GM12878 (cell line): ENCODE measurements around the gene RASSF8. TPM values are rescaled to one million over a fixed set of nuclear protein-coding genes. Genes with fewer than 3 reads are reported as not detected.

ENCODE experiments used
- ATAC-seq: fragments of 200-7000 bp; cut with Tn5 transposase; 3 replicates; pipeline ENCODE4 v1.9.1; 2020; ENCODE audit warnings: mild to moderate bottlenecking, moderate library complexity
- BruUV-seq: library from RNA; stranded (reverse); fragments of 400-500 nt; replicated peaks from 2 replicates; lab custom pipeline; 2021; lab: Mats Ljungman, UMichigan
- CTCF ChIA-PET: fragments of 300-600 bp; sonication (Branson Sonifier 250); formaldehyde crosslinking; extraction: SDS; loops from one replicate; lab custom pipeline; 2021; ENCODE audit warnings: inconsistent platforms; lab: Yijun Ruan, JAX
- POLR2A ChIA-PET: fragments of 350-600 bp; formaldehyde crosslinking; extraction: SDS; loops from one replicate; lab custom pipeline; 2021; ENCODE audit warnings: inconsistent platforms; lab: Charles Lee
- RAD21 ChIA-PET: fragments of 300-600 bp; sonication (Branson Sonifier 250); formaldehyde crosslinking; loops from one replicate; lab custom pipeline; 2023; ENCODE audit warnings: antibody characterized with exemption; ENCODE audit not compliant: unreplicated experiment; lab: Charles Lee
- SMC1A ChIA-PET: fragments of 300-600 bp; sonication (Branson Sonifier 250); formaldehyde crosslinking; loops from one replicate; lab custom pipeline; 2023; ENCODE audit not compliant: unreplicated experiment, uncharacterized antibody; lab: Charles Lee
- DNase-seq: peaks from one replicate; pipeline ENCODE4 v3.0.0-alpha.2; 2011; ENCODE audit warnings: low read depth, low spot score
- FAIRE-seq: peaks from 3 replicates; lab custom pipeline; 2011; peaks lifted over from hg19 to GRCh38; lab: Jason Lieb, UNC
- H2AFZ ChIP-seq: 2 replicates; pipeline ENCODE4 v1.6.0; 2011; ENCODE audit warnings: low read depth, low read length, control low read depth; ENCODE audit not compliant: control insufficient read depth
- H3K27ac ChIP-seq: 2 replicates; pipeline ENCODE4 v1.5.1; 2011; ENCODE audit warnings: control low read depth; ENCODE audit not compliant: control insufficient read depth, insufficient read depth
- H3K27me3 ChIP-seq, 2 experiments: replicated peaks in 1 of 2; 2 replicates each; pipeline versions ENCODE4 v1.6.0 to v1.6.1; 2011; ENCODE audit warnings: low read length in 1 of 2; ENCODE audit not compliant: control insufficient read depth in 2 of 2, insufficient read depth in 2 of 2
- H3K36me3 ChIP-seq, 2 experiments: 2 replicates each; pipeline ENCODE4 v1.5.1; 2011; ENCODE audit warnings: low read length in 1 of 2; ENCODE audit not compliant: control insufficient read depth in 2 of 2, insufficient read depth in 2 of 2
- H3K4me1 ChIP-seq: 2 replicates; pipeline ENCODE4 v1.6.1; 2011; ENCODE audit warnings: mild to moderate bottlenecking, low read length, moderate library complexity, mixed read lengths; ENCODE audit not compliant: control insufficient read depth, insufficient read depth
- H3K4me2 ChIP-seq: 2 replicates; pipeline ENCODE4 v1.6.0; 2011; ENCODE audit warnings: control low read depth; ENCODE audit not compliant: control insufficient read depth, insufficient read depth
- H3K4me3 ChIP-seq: fragments of 200-600 bp; sonication (generic); 2 replicates; pipeline ENCODE4 v1.5.1; 2016
- H3K79me2 ChIP-seq: 2 replicates; pipeline ENCODE4 v1.6.0; 2011; ENCODE audit warnings: low read length; ENCODE audit not compliant: control insufficient read depth, insufficient read depth
- H3K9ac ChIP-seq: 2 replicates; pipeline ENCODE4 v1.8.0; 2011; ENCODE audit warnings: low read length, control low read depth, mixed read lengths; ENCODE audit not compliant: control insufficient read depth, insufficient read depth
- H3K9me3 ChIP-seq: replicated peaks from 3 replicates; pipeline ENCODE4 v1.5.1; 2011; ENCODE audit warnings: mild to moderate bottlenecking, low read length; ENCODE audit not compliant: control insufficient read depth, insufficient read depth
- H4K20me1 ChIP-seq: 2 replicates; pipeline ENCODE4 v1.6.0; 2011; ENCODE audit not compliant: control insufficient read depth, insufficient read depth
- ATF7 ChIP-seq: fragments of 450-650 bp; IDR thresholded peaks from 2 replicates; pipeline ENCODE4 v1.6.1; 2016; ENCODE audit warnings: low read depth, mild to moderate bottlenecking
- BCL3 ChIP-seq: IDR thresholded peaks from 2 replicates; pipeline ENCODE4 v1.6.1; 2011; ENCODE audit warnings: borderline replicate concordance, low read depth, mild to moderate bottlenecking, moderate library complexity, low read length; ENCODE audit not compliant: insufficient read depth, poor library complexity, severe bottlenecking
- CEBPB ChIP-seq, 2 experiments: fragments of 150-350 bp in 1 of 2; IDR thresholded peaks; 2 replicates each; pipeline ENCODE4 v1.6.1; 2012 to 2014; ENCODE audit warnings: low read depth in 2 of 2, low read length in 2 of 2, borderline replicate concordance in 1 of 2, inconsistent platforms in 1 of 2
- CHD2 ChIP-seq: IDR thresholded peaks from 2 replicates; pipeline ENCODE4 v1.6.1; 2011; ENCODE audit warnings: low read depth, low read length, improper control_type of control experiment, borderline replicate concordance
- EP300 ChIP-seq, 2 experiments: fragments of 150-350 bp in 1 of 2; IDR thresholded peaks; 2 replicates each; pipeline ENCODE4 v1.6.1; 2011 to 2012; ENCODE audit warnings: low read depth in 2 of 2, low read length in 2 of 2, borderline replicate concordance in 1 of 2, improper control_type of control experiment in 1 of 2, inconsistent platforms in 1 of 2; ENCODE audit not compliant: control insufficient read depth in 1 of 2
- ETV6 ChIP-seq, 2 experiments: fragments of 450-650 bp in 1 of 2; IDR thresholded peaks in 1 of 2; conservative IDR thresholded peaks in 1 of 2; 2 replicates each; pipeline ENCODE4 v1.6.1; 2014; ENCODE audit warnings: antibody characterized with exemption in 1 of 2, borderline replicate concordance in 1 of 2, low read depth in 1 of 2, mild to moderate bottlenecking in 1 of 2, moderate library complexity in 1 of 2
- IKZF2 ChIP-seq, 2 experiments: fragments of 450-650 bp; IDR thresholded peaks; 2 replicates each; pipeline ENCODE4 v1.6.1; 2017; ENCODE audit warnings: mild to moderate bottlenecking in 2 of 2, moderate library complexity in 2 of 2
- LARP7 ChIP-seq: fragments of 450-650 bp; IDR thresholded peaks from 2 replicates; pipeline ENCODE4 v1.6.1; 2017; ENCODE audit warnings: mild to moderate bottlenecking
- NFYA ChIP-seq: IDR thresholded peaks from 2 replicates; pipeline ENCODE4 v1.6.1; 2011; ENCODE audit warnings: low read depth, mild to moderate bottlenecking, low read length, improper control_type of control experiment, borderline replicate concordance
- NKRF ChIP-seq: fragments of 450-650 bp; conservative IDR thresholded peaks from 2 replicates; pipeline ENCODE4 v1.6.1; 2017; ENCODE audit warnings: mild to moderate bottlenecking, moderate library complexity
- NR2C2 ChIP-seq: IDR thresholded peaks from 2 replicates; pipeline ENCODE4 v1.6.1; 2011; ENCODE audit warnings: borderline replicate concordance, low read depth; ENCODE audit not compliant: control insufficient read depth, insufficient read length
- NRF1 ChIP-seq: conservative IDR thresholded peaks from 2 replicates; pipeline ENCODE4 v1.6.1; 2011; ENCODE audit warnings: mild to moderate bottlenecking, low read depth, low read length, improper control_type of control experiment
- SIN3A ChIP-seq: IDR thresholded peaks from 2 replicates; pipeline ENCODE4 v1.6.1; 2012; ENCODE audit warnings: low read depth, low read length, improper control_type of control experiment
- SRF ChIP-seq, 2 experiments: IDR thresholded peaks; 2 replicates each; pipeline ENCODE4 v1.6.1; 2011; ENCODE audit warnings: low read depth in 2 of 2, low read length in 2 of 2, mild to moderate bottlenecking in 1 of 2, moderate library complexity in 1 of 2
- SUZ12 ChIP-seq: fragments of 200-600 bp; sonication (generic); IDR thresholded peaks from one replicate; pipeline ENCODE4 v1.6.1; 2018; ENCODE audit warnings: antibody characterized with exemption, mild to moderate bottlenecking; ENCODE audit not compliant: unreplicated experiment
- ZBTB4 ChIP-seq: fragments of 450-650 bp; formaldehyde crosslinking; IDR thresholded peaks from 2 replicates; pipeline ENCODE4 v1.4.0; 2022; ENCODE audit warnings: mild to moderate bottlenecking, moderate library complexity
- in situ Hi-C: fragments of 300-500 bp; cut with MboI; formaldehyde crosslinking; loops from 9 replicates; pipeline ENCODE4 v1.14.3; 2018; ENCODE audit warnings: mixed read lengths
- intact Hi-C: fragments of 100-400 bp; cut with micrococcal nuclease; formaldehyde crosslinking; loops from one replicate; pipeline ENCODE4 v1.14.2; 2022; ENCODE audit not compliant: unreplicated experiment
- polyA plus RNA-seq, 11 experiments: library from polyadenylated mRNA; depleted of rRNA in 4 of 11; unstranded in 6 of 11; stranded (reverse) in 5 of 11; fragments of >200 nt; fragmentation: Nextera tagmentation in 4 of 11; fragmentation: Illumina TruSeq in 1 of 11; extraction: Ambion mirVana in 4 of 11; extraction: Trizol in 1 of 11; gene quantifications; 1 replicate in 1 of 11; 2 replicates in 10 of 11; pipeline versions ENCODE4 v1.2.1 to v1.2.3, GENCODE V29; 2011 to 2016; ENCODE audit warnings: inconsistent platforms in 2 of 11, missing spikeins in 2 of 11, low read depth in 1 of 11
- total RNA-seq, 4 experiments: library from RNA; depleted of rRNA in 3 of 4; stranded (reverse); fragments of >200 nt in 3 of 4; fragmentation: Illumina TruSeq in 1 of 4; extraction: Trizol in 1 of 4; gene quantifications; 2 replicates each; pipeline versions ENCODE4 v1.2.1 to v1.2.3, GENCODE V29; 2013 to 2021

Gene RASSF8
- total and polyA plus RNA-seq, 10 of the 15 experiments (the other 5 are each of a cell fraction or from before 2014, with no cell fraction given): 0.06 to 0.18 (median 0.08) TPM; not detected in 6

- BruUV-seq: no TSS peak
- H3K4me2 ChIP-seq: no peak overlapping the region
- intact Hi-C loops (no loop called here), in situ Hi-C loops (loop anchor here (5.0 kb wide), 1 partner anchor 590 kb away; no protein-coding TSS in a partner anchor)
- H3K27me3 ChIP-seq: no peaks in the 10 kb centered on the region
- ATAC-seq (no peak), DNase-seq (no peak), FAIRE-seq (no peak)
- no peaks in the 10 kb centered on the region for H3K79me2 ChIP-seq
- ChIA-PET POLR2A (no interaction called here), SMC1A (interaction anchor here (1.0 to 1.1 kb wide), 2 partner anchors 9 to 591 kb away, joined by 3 to 4 read pairs; no protein-coding TSS in a partner anchor), RAD21 (no interaction called here), CTCF (interaction anchor here (1.1 to 2.9 kb wide), 4 partner anchors 9 to 592 kb away, joined by 3 to 16 read pairs (median 4); no protein-coding TSS in a partner anchor)
- H4K20me1 ChIP-seq: no peaks in the 10 kb centered on the region
- TF ChIP-seq SIN3A (no peak), NKRF (no peak), ETV6 (conservative IDR thresholded peaks at IDR 0.05 in 1 of 2, IDR thresholded peaks at IDR 0.05 in 1 of 2; ENCODE audit: borderline replicate concordance in 1 of 2, low read depth in 1 of 2) (no peak), BCL3 (no peak), NFYA (no peak), ZBTB4 (CRISPR knock-in tag) (no peak), SRF (IDR thresholded peaks at IDR 0.05; ENCODE audit: low read depth in 2 of 2, low read length in 2 of 2) (no peak), ATF7 (no peak), NR2C2 (no peak), CEBPB (IDR thresholded peaks at IDR 0.05; ENCODE audit: borderline replicate concordance in 1 of 2, low read depth in 2 of 2, low read length in 2 of 2) (no peak), NRF1 (no peak), LARP7 (no peak), EP300 (IDR thresholded peaks at IDR 0.05; ENCODE audit: borderline replicate concordance in 1 of 2, control insufficient read depth in 1 of 2, low read depth in 2 of 2, low read length in 2 of 2) (no peak), IKZF2 (IDR thresholded peaks at IDR 0.05) (no peak), CHD2 (no peak), SUZ12 (no peak)
- H3K27ac ChIP-seq: no peak overlapping the region
- H3K4me1 ChIP-seq: no peaks in the 10 kb centered on the region
- H3K9me3 ChIP-seq: no peaks in the 10 kb centered on the region
- no peak overlapping the region for H2AFZ ChIP-seq
- no peaks in the 10 kb centered on the region for H3K36me3 ChIP-seq
- no peak overlapping the region for H3K4me3 ChIP-seq
- H3K9ac ChIP-seq: no peak overlapping the region
These were observed 68.9 kb downstream of the RASSF8 start for GRCh38 chr12:26027401-26027800.
